Bone marrow (tissue), 2 donors: Measurements from ENCODE around the gene ZBTB16.

Source experiments
- DNase-seq, 2 donors: peaks; one replicate each; lab custom pipeline; 2025; lab: John Stamatoyannopoulos, UW

ZBTB16 gene

GRCh38 chr11:114211444-114212121 lies 152.1 kb downstream of the ZBTB16 start:
- DNase-seq, result no peak

GRCh38 chr11:114213622-114214021 lies 154.1 kb downstream of the ZBTB16 start:
- no peak for DNase-seq

GRCh38 chr11:114215428-114215827 lies 155.9 kb downstream of the ZBTB16 start:
- no peak for DNase-seq

- no peak for DNase-seq
Observed at GRCh38 chr11:114215871-114216795, 156.6 kb downstream of the ZBTB16 start.

GRCh38 chr11:114216796-114217180 lies 157.3 kb downstream of the ZBTB16 start:
- peak in 1 of 2 donors; percentile 87 for DNase-seq

- no peak for DNase-seq
Observed at GRCh38 chr11:114218508-114218907, 159.0 kb downstream of the ZBTB16 start.

GRCh38 chr11:114219559-114220349 lies 160.2 kb downstream of the ZBTB16 start:
- no peak for DNase-seq

- DNase-seq, result no peak
Observed at GRCh38 chr11:114221037-114221436, 161.5 kb downstream of the ZBTB16 start.

GRCh38 chr11:114225661-114226060 lies 166.2 kb downstream of the ZBTB16 start:
- DNase-seq, result no peak

GRCh38 chr11:114226356-114226755 lies 166.8 kb downstream of the ZBTB16 start:
- DNase-seq, result no peak

- DNase-seq, result no peak
Observed at GRCh38 chr11:114228435-114229411, 169.2 kb downstream of the ZBTB16 start.

- DNase-seq, result no peak
Observed at GRCh38 chr11:114230031-114230704, 170.7 kb downstream of the ZBTB16 start.

GRCh38 chr11:114232400-114233059 lies 173.0 kb downstream of the ZBTB16 start:
- DNase-seq, result no peak

- DNase-seq, result no peak
Observed at GRCh38 chr11:114233755-114234154, 174.2 kb downstream of the ZBTB16 start.

GRCh38 chr11:114236829-114237228 lies 177.3 kb downstream of the ZBTB16 start:
- no peak for DNase-seq

GRCh38 chr11:114237321-114238280 lies 178.1 kb downstream of the ZBTB16 start:
- DNase-seq, result no peak

GRCh38 chr11:114239753-114240161 lies 180.2 kb downstream of the ZBTB16 start:
- no peak for DNase-seq

GRCh38 chr11:114242032-114242431 lies 182.5 kb downstream of the ZBTB16 start:
- DNase-seq, result no peak
